Neural progenitor cell (in vitro differentiated cells): ENCODE measurements around the gene RASEF. TPM values are rescaled to one million over a fixed set of nuclear protein-coding genes. Genes with fewer than 3 reads are reported as not detected.

Experiments used
- DNase-seq: peaks from one replicate; pipeline ENCODE4 v3.0.0-alpha.2; 2016; ENCODE audit warnings: low spot score
- H2AFZ ChIP-seq: fragments of 200-600 bp; sonication (generic); replicated peaks from 2 replicates; pipeline ENCODE4 v1.6.1; 2016; ENCODE audit warnings: antibody characterized with exemption
- H3F3A ChIP-seq: fragments of 200-600 bp; sonication (generic); 2 replicates; pipeline ENCODE4 v1.6.1; 2016; ENCODE audit warnings: antibody characterized with exemption, low read depth
- H3K27ac ChIP-seq: fragments of 200-600 bp; sonication (generic); 2 replicates; pipeline ENCODE4 v1.5.1; 2016; ENCODE audit warnings: mild to moderate bottlenecking
- H3K27me3 ChIP-seq: fragments of 200-600 bp; sonication (generic); 2 replicates; pipeline ENCODE4 v1.6.1; 2016; ENCODE audit warnings: mild to moderate bottlenecking, moderate library complexity
- H3K36me3 ChIP-seq: fragments of 200-600 bp; sonication (generic); 2 replicates; pipeline ENCODE4 v1.5.1; 2016
- H3K4me1 ChIP-seq: fragments of 200-600 bp; sonication (generic); 2 replicates; pipeline ENCODE4 v1.6.1; 2016; ENCODE audit warnings: mixed run types
- H3K4me2 ChIP-seq: fragments of 200-600 bp; sonication (generic); 2 replicates; pipeline ENCODE4 v1.6.1; 2016
- H3K4me3 ChIP-seq: fragments of 200-600 bp; sonication (generic); 2 replicates; pipeline ENCODE4 v1.5.1; 2016
- H3K79me2 ChIP-seq: fragments of 200-600 bp; sonication (generic); 2 replicates; pipeline ENCODE4 v1.6.1; 2016; ENCODE audit warnings: low read depth
- H3K9ac ChIP-seq: fragments of 200-600 bp; sonication (generic); 2 replicates; pipeline ENCODE4 v1.6.1; 2016
- H3K9me3 ChIP-seq: fragments of 200-600 bp; sonication (generic); 2 replicates; pipeline ENCODE4 v1.5.1; 2016; ENCODE audit warnings: low read depth
- H4K20me1 ChIP-seq: fragments of 200-600 bp; sonication (generic); 2 replicates; pipeline ENCODE4 v1.6.1; 2016; ENCODE audit warnings: low read depth
- H3K27ac Mint-ChIP-seq: 3 replicates; pipeline ENCODE4 v1.8.0; 2021; ENCODE audit warnings: mixed read lengths
- H3K27me3 Mint-ChIP-seq: 2 replicates; pipeline ENCODE4 v1.8.0; 2022; ENCODE audit warnings: low read depth, mild to moderate bottlenecking, inconsistent platforms, moderate library complexity, mixed read lengths; ENCODE audit not compliant: insufficient read depth
- H3K36me3 Mint-ChIP-seq: 3 replicates; pipeline ENCODE4 v1.8.0; 2021; ENCODE audit warnings: mixed read lengths
- H3K4me1 Mint-ChIP-seq: 3 replicates; pipeline ENCODE4 v1.8.0; 2021; ENCODE audit warnings: mixed read lengths
- H3K4me3 Mint-ChIP-seq: 3 replicates; pipeline ENCODE4 v1.8.0; 2021; ENCODE audit warnings: mild to moderate bottlenecking, moderate library complexity, mixed read lengths
- H3K9me3 Mint-ChIP-seq: 3 replicates; pipeline ENCODE4 v1.8.0; 2020; ENCODE audit warnings: mixed read lengths
- EZH2 ChIP-seq: fragments of 200-600 bp; sonication (generic); IDR thresholded peaks from 2 replicates; pipeline ENCODE4 v1.6.1; 2017; ENCODE audit warnings: antibody characterized with exemption, mild to moderate bottlenecking, moderate library complexity
- EZH2phosphoT487 ChIP-seq: fragments of 200-600 bp; sonication (generic); IDR thresholded peaks from 2 replicates; pipeline ENCODE4 v1.6.1; 2017; ENCODE audit warnings: antibody characterized with exemption
- total RNA-seq: library from RNA; depleted of rRNA; stranded (reverse); fragments of >200 nt; gene quantifications from 2 replicates; pipeline ENCODE4 v1.2.3, GENCODE V29; 2015; ENCODE audit warnings: low replicate concordance
- TF ChIP-seq, protein P1 (sequence below): fragments of 200-600 bp; sonication (generic); IDR thresholded peaks from 2 replicates; pipeline ENCODE4 v1.5.1; 2017; ENCODE audit warnings: antibody characterized with exemption, mild to moderate bottlenecking

Gene RASEF
- total RNA-seq, 1 donor from 2014 or later, result 0.21 TPM

DNA sequence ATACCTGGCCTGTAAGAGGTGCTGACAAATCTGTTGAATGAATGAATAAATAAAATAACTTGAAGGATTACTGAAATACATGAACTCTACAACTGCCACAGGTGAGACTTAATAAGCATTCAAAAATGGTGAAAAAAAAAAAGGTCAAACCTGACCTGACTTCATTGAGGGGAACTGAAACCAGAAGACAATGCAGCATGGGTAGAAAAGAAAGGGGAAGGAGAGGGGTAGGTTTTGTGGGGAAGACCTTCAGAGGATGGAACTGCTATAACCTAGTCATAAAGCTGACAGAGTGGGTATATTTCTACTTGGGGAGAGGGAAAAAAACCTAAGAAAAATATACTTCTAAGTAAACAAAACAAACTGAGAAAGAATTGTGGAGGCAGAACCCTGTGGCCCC, 56.6 kb downstream of the RASEF start:
- Histone ChIP-seq H2AFZ (no peak overlapping the region), H3K4me3 (no peak overlapping the region), H3K4me2 (no peak overlapping the region), H3K9me3 (no peaks in the 10 kb centered on the region), H3K4me1 (no peaks in the 10 kb centered on the region), H3K36me3 (no peaks in the 10 kb centered on the region), H4K20me1 (no peaks in the 10 kb centered on the region), H3K27me3 (no peaks in the 10 kb centered on the region), H3F3A (no peaks in the 10 kb centered on the region), H3K79me2 (no peaks in the 10 kb centered on the region), H3K9ac (no peak overlapping the region), H3K27ac (no peak overlapping the region)
- TF ChIP-seq EZH2phosphoT487, result no peak
- TF ChIP-seq, protein P1, sequence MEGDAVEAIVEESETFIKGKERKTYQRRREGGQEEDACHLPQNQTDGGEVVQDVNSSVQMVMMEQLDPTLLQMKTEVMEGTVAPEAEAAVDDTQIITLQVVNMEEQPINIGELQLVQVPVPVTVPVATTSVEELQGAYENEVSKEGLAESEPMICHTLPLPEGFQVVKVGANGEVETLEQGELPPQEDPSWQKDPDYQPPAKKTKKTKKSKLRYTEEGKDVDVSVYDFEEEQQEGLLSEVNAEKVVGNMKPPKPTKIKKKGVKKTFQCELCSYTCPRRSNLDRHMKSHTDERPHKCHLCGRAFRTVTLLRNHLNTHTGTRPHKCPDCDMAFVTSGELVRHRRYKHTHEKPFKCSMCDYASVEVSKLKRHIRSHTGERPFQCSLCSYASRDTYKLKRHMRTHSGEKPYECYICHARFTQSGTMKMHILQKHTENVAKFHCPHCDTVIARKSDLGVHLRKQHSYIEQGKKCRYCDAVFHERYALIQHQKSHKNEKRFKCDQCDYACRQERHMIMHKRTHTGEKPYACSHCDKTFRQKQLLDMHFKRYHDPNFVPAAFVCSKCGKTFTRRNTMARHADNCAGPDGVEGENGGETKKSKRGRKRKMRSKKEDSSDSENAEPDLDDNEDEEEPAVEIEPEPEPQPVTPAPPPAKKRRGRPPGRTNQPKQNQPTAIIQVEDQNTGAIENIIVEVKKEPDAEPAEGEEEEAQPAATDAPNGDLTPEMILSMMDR, result no peak
- no peak for TF ChIP-seq EZH2
- Mint-ChIP-seq H3K36me3 (no peaks in the 10 kb centered on the region), H3K27me3 (no peaks in the 10 kb centered on the region), H3K4me3 (no peak overlapping the region), H3K27ac (no peak overlapping the region), H3K9me3 (no peaks in the 10 kb centered on the region), H3K4me1 (no peaks in the 10 kb centered on the region)
- no peak for DNase-seq

DNA sequence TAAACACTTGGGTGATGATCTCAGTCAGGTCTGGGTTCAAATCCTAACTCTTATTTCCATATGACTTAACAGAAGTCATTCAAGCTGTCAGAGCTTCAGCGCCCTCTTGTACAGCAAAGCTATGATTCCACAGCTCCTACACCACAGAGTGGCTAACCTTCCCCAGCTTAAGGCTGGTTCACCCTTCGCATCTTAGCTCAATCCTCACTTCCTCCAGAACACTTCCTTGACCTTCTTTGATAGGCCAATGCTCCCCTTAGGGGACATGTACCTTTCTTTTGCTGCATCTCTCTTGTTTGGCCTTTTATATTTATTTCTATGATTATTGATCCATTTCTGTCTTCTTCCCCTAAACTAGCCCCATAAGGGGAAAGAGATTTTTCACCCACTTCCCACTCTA, 57.0 kb downstream of the RASEF start:
- no peak overlapping the region for H3K27ac ChIP-seq
- H3K27me3 ChIP-seq, result no peaks in the 10 kb centered on the region
- no peak overlapping the region for H3K4me2 ChIP-seq
- no peak overlapping the region for H3K9ac ChIP-seq
- H3K9me3 Mint-ChIP-seq, result no peaks in the 10 kb centered on the region
- TF ChIP-seq EZH2 (no peak), EZH2phosphoT487 (no peak)
- TF ChIP-seq, protein P1, result no peak
- no peak overlapping the region for H3K4me3 ChIP-seq
- no peak overlapping the region for H3K4me3 Mint-ChIP-seq
- H2AFZ ChIP-seq, result no peak overlapping the region
- no peak overlapping the region for H3K27ac Mint-ChIP-seq
- H3K27me3 Mint-ChIP-seq, result no peaks in the 10 kb centered on the region
- H3K79me2 ChIP-seq, result no peaks in the 10 kb centered on the region
- no peaks in the 10 kb centered on the region for H3K4me1 ChIP-seq
- H3K36me3 Mint-ChIP-seq, result no peaks in the 10 kb centered on the region
- H3K9me3 ChIP-seq, result no peaks in the 10 kb centered on the region
- no peaks in the 10 kb centered on the region for H3K4me1 Mint-ChIP-seq
- DNase-seq, result no peak
- no peaks in the 10 kb centered on the region for H3F3A ChIP-seq
- H3K36me3 ChIP-seq, result no peaks in the 10 kb centered on the region
- H4K20me1 ChIP-seq, result no peaks in the 10 kb centered on the region

DNA sequence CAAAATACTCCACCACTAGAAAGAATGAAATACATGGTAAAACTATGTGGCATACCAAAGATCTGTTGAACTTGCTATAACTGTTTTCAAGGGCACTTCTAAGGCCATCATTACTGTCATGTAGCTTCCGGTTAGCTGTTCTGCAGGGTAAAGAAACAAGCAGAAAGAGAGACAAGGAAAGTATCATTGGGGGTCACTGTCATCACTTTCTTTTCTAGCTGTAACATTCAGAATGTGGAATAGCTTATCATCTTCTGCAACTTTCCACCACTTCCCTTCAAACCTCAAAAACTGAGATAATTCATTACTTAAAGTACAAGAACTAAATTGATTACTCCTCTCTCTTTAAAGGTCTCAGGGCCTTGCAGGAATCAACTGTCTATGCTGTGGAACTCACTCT, 57.6 kb downstream of the RASEF start:
- H3K9me3 Mint-ChIP-seq, result no peaks in the 10 kb centered on the region
- no peak for TF ChIP-seq EZH2phosphoT487
- no peak for TF ChIP-seq EZH2
- TF ChIP-seq, protein P1, result no peak
- DNase-seq, result no peak
- no peaks in the 10 kb centered on the region for H3F3A ChIP-seq
- H3K27me3 Mint-ChIP-seq, result no peaks in the 10 kb centered on the region
- no peaks in the 10 kb centered on the region for H3K9me3 ChIP-seq
- H3K4me3 Mint-ChIP-seq, result no peak overlapping the region
- no peaks in the 10 kb centered on the region for H3K36me3 ChIP-seq
- H3K27me3 ChIP-seq, result no peaks in the 10 kb centered on the region
- no peak overlapping the region for H3K4me2 ChIP-seq
- H3K79me2 ChIP-seq, result no peaks in the 10 kb centered on the region
- H3K27ac ChIP-seq, result no peak overlapping the region
- H3K4me1 ChIP-seq, result no peaks in the 10 kb centered on the region
- no peak overlapping the region for H3K9ac ChIP-seq
- H3K4me1 Mint-ChIP-seq, result no peaks in the 10 kb centered on the region
- no peaks in the 10 kb centered on the region for H3K36me3 Mint-ChIP-seq
- H4K20me1 ChIP-seq, result no peaks in the 10 kb centered on the region
- no peak overlapping the region for H3K27ac Mint-ChIP-seq
- no peak overlapping the region for H2AFZ ChIP-seq
- no peak overlapping the region for H3K4me3 ChIP-seq
